Natural killer cell (primary cell): ENCODE measurements around the gene ZNF385D. TPM values are rescaled to one million over a fixed set of nuclear protein-coding genes. Genes with fewer than 3 reads are reported as not detected.
"Not testable (repeated sequence)": the region's sequence is repeated elsewhere in the genome, so short reads cannot be mapped to it uniquely, and the experiment has no call there.

Experiments used
- ATAC-seq, 3 donors: fragments of 150-1000 bp in 2 of 3; fragments of 200-7000 bp in 1 of 3; cut with Tn5 transposase; 1 replicate in 1 of 3; 2 replicates in 2 of 3; pipeline ENCODE4 v1.10.0; 2021; ENCODE audit warnings: mild to moderate bottlenecking in 2 of 3, moderate library complexity in 2 of 3
- DNase-seq, 2 donors: peaks; one replicate each; pipeline versions ENCODE4 v3.0.0 to v3.0.0-alpha.2; 2013 to 2021; ENCODE audit warnings: mixed read lengths in 1 of 2
- H3K27ac ChIP-seq: one replicate; pipeline ENCODE4 v1.5.1; 2013; ENCODE audit warnings: mild to moderate bottlenecking, low read length
- H3K27me3 ChIP-seq: one replicate; pipeline ENCODE4 v1.6.1; 2013; ENCODE audit warnings: low read length; ENCODE audit not compliant: control insufficient read depth, insufficient read depth
- H3K36me3 ChIP-seq: one replicate; pipeline ENCODE4 v1.6.1; 2013; ENCODE audit warnings: low read length; ENCODE audit not compliant: control insufficient read depth, insufficient read depth
- H3K4me1 ChIP-seq: one replicate; pipeline ENCODE4 v1.6.1; 2013; ENCODE audit warnings: low read length; ENCODE audit not compliant: control insufficient read depth, insufficient read depth
- H3K4me3 ChIP-seq: one replicate; pipeline ENCODE4 v1.5.1; 2013; ENCODE audit warnings: low read length
- H3K9me3 ChIP-seq: one replicate; pipeline ENCODE4 v1.6.1; 2013; ENCODE audit warnings: low read length; ENCODE audit not compliant: control insufficient read depth, insufficient read depth
- H3K27ac Mint-ChIP-seq, 2 donors: one replicate each; pipeline ENCODE4 v1.8.0; 2022; ENCODE audit warnings: mild to moderate bottlenecking in 2 of 2, mixed read lengths in 2 of 2, moderate library complexity in 1 of 2
- H3K27me3 Mint-ChIP-seq, 2 donors: one replicate each; pipeline ENCODE4 v1.8.0; 2022; ENCODE audit warnings: low read depth in 2 of 2, mixed read lengths in 2 of 2
- H3K36me3 Mint-ChIP-seq: one replicate; pipeline ENCODE4 v1.8.0; 2022; ENCODE audit warnings: mixed read lengths
- H3K4me1 Mint-ChIP-seq, 2 donors: one replicate each; pipeline ENCODE4 v1.8.0; 2022; ENCODE audit warnings: mixed read lengths in 2 of 2
- H3K4me3 Mint-ChIP-seq: one replicate; pipeline ENCODE4 v1.8.0; 2022; ENCODE audit warnings: mild to moderate bottlenecking, moderate library complexity, mixed read lengths
- H3K9me3 Mint-ChIP-seq, 2 donors: one replicate each; pipeline ENCODE4 v1.8.0; 2022; ENCODE audit warnings: mixed read lengths in 2 of 2
- CTCF ChIP-seq: fragments of 200-600 bp; IDR thresholded peaks from one replicate; pipeline ENCODE4 v1.8.0; 2022; ENCODE audit warnings: antibody characterized with exemption
- WGBS: methylation state at CpG from one replicate; pipeline ENCODE4 v1.1.7; 2013; ENCODE audit warnings: missing lambda C conversion rate; ENCODE audit not compliant: insufficient coverage; 5-methylcytosine and 5-hydroxymethylcytosine counted together
- intact Hi-C: fragments of 100-400 bp; cut with micrococcal nuclease; formaldehyde crosslinking; loops from one replicate; pipeline ENCODE4 v1.14.2; 2022
- total RNA-seq, 4 donors: library from RNA; stranded (reverse); fragments of 120-200 nt in 1 of 4; gene quantifications; one replicate each; pipeline versions ENCODE4 v1.2.3 to v1.2.4, GENCODE V29; 2013 to 2022

ZNF385D gene
- total RNA-seq, 3 donors from 2014 or later (not counting 1 experiment from before 2014, with no cell fraction given) = 0.02 to 0.31 (median 0.25) TPM

GRCh38 chr3:21502656-21503055 is 248.4 kb downstream of the ZNF385D start:
- 64% methylated on average over 1 of the region's 1 CpG for WGBS
- H3K27me3 ChIP-seq = no peaks in the 10 kb centered on the region
- H3K4me3 Mint-ChIP-seq = no peak overlapping the region
- no peaks in the 10 kb centered on the region for H3K36me3 Mint-ChIP-seq
- peaks cover 6% of the 10 kb centered on the region for H3K9me3 ChIP-seq
- H3K4me1 Mint-ChIP-seq = no peaks in the 10 kb centered on the region
- H3K36me3 ChIP-seq = no peaks in the 10 kb centered on the region
- no peak for TF ChIP-seq CTCF
- H3K9me3 Mint-ChIP-seq = peaks cover 7 to 35% of the 10 kb centered on the region in 2 donors
- H3K27me3 Mint-ChIP-seq = no peaks in the 10 kb centered on the region
- intact Hi-C loops = no loop called here
- no peak overlapping the region for H3K4me3 ChIP-seq
- DNase-seq (no peak), ATAC-seq (no peak)
- no peak overlapping the region for H3K27ac Mint-ChIP-seq
- no peak overlapping the region for H3K27ac ChIP-seq
- H3K4me1 ChIP-seq = no peaks in the 10 kb centered on the region

- H3K27me3 Mint-ChIP-seq = no peaks in the 10 kb centered on the region
- no peaks in the 10 kb centered on the region for H3K27me3 ChIP-seq
- no peak overlapping the region for H3K4me3 Mint-ChIP-seq
- intact Hi-C loops = no loop called here
- H3K9me3 Mint-ChIP-seq = peaks cover 9 to 39% of the 10 kb centered on the region in 2 donors
- DNase-seq = no peak
- peaks cover 6% of the 10 kb centered on the region for H3K9me3 ChIP-seq
- no peaks in the 10 kb centered on the region for H3K4me1 Mint-ChIP-seq
- TF ChIP-seq CTCF = no peak
- no peaks in the 10 kb centered on the region for H3K36me3 Mint-ChIP-seq
- H3K4me3 ChIP-seq = no peak overlapping the region
- H3K27ac ChIP-seq = no peak overlapping the region
- no peak for ATAC-seq
- 87% methylated on average over 10 of the region's 10 CpGs for WGBS
- no peaks in the 10 kb centered on the region for H3K4me1 ChIP-seq
- H3K36me3 ChIP-seq = no peaks in the 10 kb centered on the region
- H3K27ac Mint-ChIP-seq = no peak overlapping the region
Observed at GRCh38 chr3:21500834-21501233, 250.2 kb downstream of the ZNF385D start.

- H3K27ac Mint-ChIP-seq, H3K36me3 Mint-ChIP-seq, H3K27me3 Mint-ChIP-seq, H3K4me3 ChIP-seq, H3K4me3 Mint-ChIP-seq, H3K36me3 ChIP-seq, intact Hi-C loops, H3K4me1 ChIP-seq, H3K27ac ChIP-seq, DNase-seq, H3K27me3 ChIP-seq, ATAC-seq, H3K4me1 Mint-ChIP-seq, H3K9me3 ChIP-seq: not testable (repeated sequence)
- H3K9me3 Mint-ChIP-seq = peaks cover 15 to 27% of the 10 kb centered on the region in 2 donors
- no CpG with 5 or more reads among the region's 3 CpGs for WGBS
Observed at GRCh38 chr3:21490671-21491070, 260.3 kb downstream of the ZNF385D start.

- H3K27ac ChIP-seq = no peak overlapping the region
- no peaks in the 10 kb centered on the region for H3K27me3 Mint-ChIP-seq
- no peak overlapping the region for H3K4me3 ChIP-seq
- DNase-seq (no peak), ATAC-seq (no peak)
- intact Hi-C loops = no loop called here
- H3K36me3 ChIP-seq = no peaks in the 10 kb centered on the region
- H3K9me3 ChIP-seq = no peaks in the 10 kb centered on the region
- no peak overlapping the region for H3K4me3 Mint-ChIP-seq
- no peak for TF ChIP-seq CTCF
- WGBS = 44% methylated on average over 1 of the region's 1 CpG
- no peaks in the 10 kb centered on the region for H3K36me3 Mint-ChIP-seq
- H3K4me1 ChIP-seq = no peaks in the 10 kb centered on the region
- H3K27me3 ChIP-seq = no peaks in the 10 kb centered on the region
- H3K27ac Mint-ChIP-seq = no peak overlapping the region
- peaks cover 9 to 14% of the 10 kb centered on the region in 2 donors for H3K9me3 Mint-ChIP-seq
- H3K4me1 Mint-ChIP-seq = no peaks in the 10 kb centered on the region
Observed at GRCh38 chr3:21487520-21487919, 263.5 kb downstream of the ZNF385D start.

GRCh38 chr3:21486024-21486935 is 264.7 kb downstream of the ZNF385D start:
- ATAC-seq, H3K4me3 Mint-ChIP-seq, H3K4me1 ChIP-seq, H3K27me3 ChIP-seq, H3K9me3 ChIP-seq, H3K4me1 Mint-ChIP-seq, DNase-seq, intact Hi-C loops, H3K27ac Mint-ChIP-seq, H3K27ac ChIP-seq, H3K36me3 Mint-ChIP-seq, H3K4me3 ChIP-seq, H3K27me3 Mint-ChIP-seq, H3K36me3 ChIP-seq: not testable (repeated sequence)
- WGBS = no CpG with 5 or more reads among the region's 4 CpGs
- H3K9me3 Mint-ChIP-seq = peaks cover 7 to 14% of the 10 kb centered on the region in 2 donors
